ENCODE results near the gene NCK1.

GRCh38 chr3:136906725-136907124 is 44.7 kb downstream of the NCK1 start:
- no peak for TF ChIP-seq CTCF (IDR thresholded peaks at IDR 0.05; ENCODE audit: low read depth, low read length)
- TF ChIP-seq POLR2A (IDR thresholded peaks at IDR 0.05; ENCODE audit: extremely low read depth, insufficient read length): no peak
- no peak for TF ChIP-seq MAX (IDR thresholded peaks at IDR 0.05; ENCODE audit: low read depth, low read length)
- no peak for TF ChIP-seq MYC (IDR thresholded peaks at IDR 0.05; ENCODE audit: low read depth, low read length)
